Vagina (tissue), 2 donors: Measurements from ENCODE around the gene ELMO2.

Experiments
- POLR2A ChIP-seq, 2 donors: fragments of 450-650 bp; IDR thresholded peaks; one replicate each; pipeline ENCODE4 v1.6.1; 2017; ENCODE audit warnings: antibody characterized with exemption in 2 of 2, mild to moderate bottlenecking in 2 of 2, moderate library complexity in 2 of 2
- POLR2AphosphoS5 ChIP-seq, 2 donors: sonication (generic); formaldehyde crosslinking; IDR thresholded peaks; one replicate each; pipeline ENCODE4 v1.9.0; 2017; ENCODE audit warnings: antibody characterized with exemption in 2 of 2, mild to moderate bottlenecking in 2 of 2, low read depth in 1 of 2; ENCODE audit not compliant: insufficient read depth in 1 of 2
- TF ChIP-seq, protein P1 (sequence below), 3 experiments: fragments of 450-650 bp in 2 of 3; fragments of 200-600 bp in 1 of 3; sonication (generic) in 1 of 3; IDR thresholded peaks; one replicate each; pipeline ENCODE4 v1.5.1; 2017 to 2019; ENCODE audit warnings: antibody characterized with exemption in 3 of 3, mild to moderate bottlenecking in 2 of 3, moderate library complexity in 2 of 3

GRCh38 chr20:46354920-46355654, 51.3 kb downstream of the ELMO2 start:
- TF ChIP-seq, protein P1, sequence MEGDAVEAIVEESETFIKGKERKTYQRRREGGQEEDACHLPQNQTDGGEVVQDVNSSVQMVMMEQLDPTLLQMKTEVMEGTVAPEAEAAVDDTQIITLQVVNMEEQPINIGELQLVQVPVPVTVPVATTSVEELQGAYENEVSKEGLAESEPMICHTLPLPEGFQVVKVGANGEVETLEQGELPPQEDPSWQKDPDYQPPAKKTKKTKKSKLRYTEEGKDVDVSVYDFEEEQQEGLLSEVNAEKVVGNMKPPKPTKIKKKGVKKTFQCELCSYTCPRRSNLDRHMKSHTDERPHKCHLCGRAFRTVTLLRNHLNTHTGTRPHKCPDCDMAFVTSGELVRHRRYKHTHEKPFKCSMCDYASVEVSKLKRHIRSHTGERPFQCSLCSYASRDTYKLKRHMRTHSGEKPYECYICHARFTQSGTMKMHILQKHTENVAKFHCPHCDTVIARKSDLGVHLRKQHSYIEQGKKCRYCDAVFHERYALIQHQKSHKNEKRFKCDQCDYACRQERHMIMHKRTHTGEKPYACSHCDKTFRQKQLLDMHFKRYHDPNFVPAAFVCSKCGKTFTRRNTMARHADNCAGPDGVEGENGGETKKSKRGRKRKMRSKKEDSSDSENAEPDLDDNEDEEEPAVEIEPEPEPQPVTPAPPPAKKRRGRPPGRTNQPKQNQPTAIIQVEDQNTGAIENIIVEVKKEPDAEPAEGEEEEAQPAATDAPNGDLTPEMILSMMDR (IDR thresholded peaks at IDR 0.05) = no peak
- TF ChIP-seq POLR2A (IDR thresholded peaks at IDR 0.05) (no peak), POLR2AphosphoS5 (IDR thresholded peaks at IDR 0.05; ENCODE audit: insufficient read depth in 1 of 2, low read depth in 1 of 2) (no peak)
